Endothelial cell of umbilical vein (primary cell): ENCODE data around the gene NTN3. TPM values are rescaled to one million over a fixed set of nuclear protein-coding genes. Genes with fewer than 3 reads are reported as not detected.

Experiments used
- BruUV-seq: library from RNA; stranded (reverse); fragments of 400-500 nt; replicated peaks from 2 replicates; lab custom pipeline; 2021; lab: Mats Ljungman, UMichigan
- CTCF ChIA-PET: fragments of 300-600, 350-600 bp; sonication (Branson Sonifier 250); formaldehyde crosslinking; loops from one replicate; lab custom pipeline; 2021; ENCODE audit warnings: antibody characterized with exemption, inconsistent platforms; lab: Charles Lee
- POLR2A ChIA-PET: fragments of 300-600, 350-600 bp; sonication (Branson Sonifier 250); formaldehyde crosslinking; loops from one replicate; lab custom pipeline; 2021; ENCODE audit warnings: antibody characterized with exemption, inconsistent platforms; lab: Charles Lee
- DNase-seq: peaks from one replicate; pipeline ENCODE4 v3.0.0-alpha.2; 2011; ENCODE audit warnings: low read depth, low spot score
- FAIRE-seq: peaks from 2 replicates; lab custom pipeline; 2011; peaks lifted over from hg19 to GRCh38; lab: Jason Lieb, UNC
- H2AFZ ChIP-seq: 2 replicates; pipeline ENCODE4 v1.6.0; 2012; ENCODE audit warnings: low read depth, low read length, control low read depth, inconsistent platforms
- H3K27ac ChIP-seq: 2 replicates; pipeline ENCODE4 v1.5.1; 2011; ENCODE audit warnings: low read depth, mild to moderate bottlenecking, control low read depth, low read length, moderate library complexity; ENCODE audit not compliant: insufficient read depth
- H3K27me3 ChIP-seq, 2 experiments: 2 replicates each; pipeline versions ENCODE4 v1.6.0 to v1.6.1; 2011; ENCODE audit warnings: low read length in 2 of 2, mixed read lengths in 1 of 2; ENCODE audit not compliant: control insufficient read depth in 2 of 2, insufficient read depth in 2 of 2
- H3K36me3 ChIP-seq, 2 experiments: 2 replicates in 1 of 2; 3 replicates in 1 of 2; pipeline ENCODE4 v1.5.1; 2011; ENCODE audit warnings: low read length in 2 of 2, mild to moderate bottlenecking in 1 of 2, moderate library complexity in 1 of 2; ENCODE audit not compliant: control insufficient read depth in 2 of 2, insufficient read depth in 2 of 2; ENCODE audit errors: extremely low read depth in 1 of 2
- H3K4me1 ChIP-seq: 3 replicates; pipeline ENCODE4 v1.5.1; 2011; ENCODE audit warnings: mild to moderate bottlenecking, low read length; ENCODE audit not compliant: control insufficient read depth, insufficient read depth; ENCODE audit errors: extremely low read depth
- H3K4me2 ChIP-seq: 2 replicates; pipeline ENCODE4 v1.6.1; 2011; ENCODE audit warnings: low read length, control low read depth, mixed read lengths; ENCODE audit not compliant: insufficient read depth
- H3K4me3 ChIP-seq, 3 experiments: fragments of 200-600 bp in 1 of 3; sonication (generic), shearing (Covaris generic) in 1 of 3; replicated peaks in 1 of 3; 2 replicates each; pipeline ENCODE4 v1.5.1; 2011 to 2016; ENCODE audit warnings: control low read depth in 3 of 3, low read length in 3 of 3, mild to moderate bottlenecking in 2 of 3, inconsistent platforms in 1 of 3, low read depth in 1 of 3, moderate library complexity in 1 of 3; ENCODE audit not compliant: insufficient read depth in 1 of 3
- H3K79me2 ChIP-seq: 2 replicates; pipeline ENCODE4 v1.6.0; 2012; ENCODE audit warnings: low read length, inconsistent platforms; ENCODE audit not compliant: control insufficient read depth, insufficient read depth
- H3K9ac ChIP-seq: replicated peaks from 2 replicates; pipeline ENCODE3; 2011; ENCODE audit warnings: low read length, control low read depth; ENCODE audit not compliant: insufficient read depth; ENCODE audit errors: extremely low read depth
- H3K9me1 ChIP-seq: replicated peaks from 3 replicates; pipeline ENCODE4 v1.6.0; 2011; ENCODE audit warnings: mild to moderate bottlenecking, low read length; ENCODE audit not compliant: control insufficient read depth, insufficient read depth; ENCODE audit errors: extremely low read depth
- H3K9me3 ChIP-seq: replicated peaks from 2 replicates; pipeline ENCODE4 v1.5.1; 2012; ENCODE audit warnings: low read length, inconsistent platforms; ENCODE audit not compliant: control insufficient read depth, insufficient read depth
- H4K20me1 ChIP-seq: replicated peaks from 2 replicates; pipeline ENCODE3; 2011; ENCODE audit warnings: mild to moderate bottlenecking, low read length; ENCODE audit not compliant: control insufficient read depth, insufficient read depth; ENCODE audit errors: extremely low read depth
- EZH2 ChIP-seq: IDR thresholded peaks from 2 replicates; pipeline ENCODE4 v1.6.1; 2012; ENCODE audit warnings: borderline replicate concordance, low read depth, mild to moderate bottlenecking, moderate library complexity, low read length, inconsistent platforms; ENCODE audit not compliant: severe bottlenecking
- FOS ChIP-seq: IDR thresholded peaks from 2 replicates; pipeline ENCODE4 v1.6.1; 2011; ENCODE audit warnings: mild to moderate bottlenecking, low read length, moderate library complexity, borderline replicate concordance; ENCODE audit not compliant: insufficient read depth
- GATA2 ChIP-seq: IDR thresholded peaks from 2 replicates; pipeline ENCODE4 v1.7.0; 2011; ENCODE audit warnings: low read depth, mild to moderate bottlenecking, moderate library complexity, mixed read lengths, low read length; ENCODE audit not compliant: insufficient read length, insufficient read depth
- JUN ChIP-seq: IDR thresholded peaks from 2 replicates; pipeline ENCODE4 v1.6.1; 2011; ENCODE audit warnings: borderline replicate concordance, low read depth; ENCODE audit not compliant: insufficient read length, insufficient read depth
- MYC ChIP-seq: IDR thresholded peaks from one replicate; pipeline ENCODE4 v1.6.1; 2011; ENCODE audit warnings: mild to moderate bottlenecking, low read depth, low read length
- POLR2A ChIP-seq: IDR thresholded peaks from 2 replicates; pipeline ENCODE4 v1.6.1; 2012; ENCODE audit warnings: low read depth, mild to moderate bottlenecking, control low read depth, low read length
- POLR2AphosphoS5 ChIP-seq: IDR thresholded peaks from 2 replicates; pipeline ENCODE4 v1.6.1; 2012; ENCODE audit warnings: low read depth, mild to moderate bottlenecking, control low read depth, low read length, moderate library complexity; ENCODE audit not compliant: insufficient read depth
- dilution Hi-C: fragments of 300-500 bp; cut with MboI; formaldehyde crosslinking; loops from one replicate; pipeline ENCODE4 v1.15.0; 2019; ENCODE audit warnings: low sequenced_read_pairs; ENCODE audit not compliant: extremely low pct_ligation_motif_present
- intact Hi-C: fragments of 100-400 bp; cut with micrococcal nuclease; formaldehyde crosslinking; loops from one replicate; pipeline ENCODE4 v1.10.0; 2022
- polyA plus RNA-seq, 4 experiments: library from polyadenylated mRNA; depleted of rRNA in 3 of 4; stranded (reverse) in 3 of 4; unstranded in 1 of 4; fragments of >200 nt; gene quantifications; 2 replicates each; pipeline versions ENCODE4 v1.2.1 to v1.2.3, GENCODE V29; 2011 to 2012; ENCODE audit warnings: missing spikeins in 1 of 4
- total RNA-seq: library from RNA; stranded (reverse); gene quantifications from 2 replicates; pipeline ENCODE4 v1.2.3, GENCODE V29; 2021
- TF ChIP-seq, protein P1 (sequence below): IDR thresholded peaks from 2 replicates; pipeline ENCODE4 v1.6.1; 2011; ENCODE audit not compliant: insufficient read depth, insufficient read length
- TF ChIP-seq, protein P2 (sequence below), 2 donors: IDR thresholded peaks; 1 replicate in 1 of 2; 2 replicates in 1 of 2; pipeline ENCODE4 v1.5.1; 2011; ENCODE audit warnings: low read length in 2 of 2, mild to moderate bottlenecking in 2 of 2, moderate library complexity in 2 of 2, control low read depth in 1 of 2, inconsistent platforms in 1 of 2, low read depth in 1 of 2; ENCODE audit not compliant: insufficient read depth in 1 of 2; ENCODE audit errors: extremely low read depth in 1 of 2

The NTN3 gene
- total and polyA plus RNA-seq, 2 donors (not counting 3 experiments of a cell fraction or from before 2014, with no cell fraction given), result 0.15 TPM; not detected in 1

GRCh38 chr16:2480948-2481347 is 9.9 kb downstream of the NTN3 start:
- H3K9ac ChIP-seq, result no peak overlapping the region
- ChIA-PET POLR2A (no interaction called here), CTCF (interaction anchor here (0.6 kb wide), 1 partner anchor 454 kb away, joined by 4 read pairs; the partner anchor contains the start of gene NHERF2)
- FAIRE-seq, result no peak
- TF ChIP-seq, protein P1, sequence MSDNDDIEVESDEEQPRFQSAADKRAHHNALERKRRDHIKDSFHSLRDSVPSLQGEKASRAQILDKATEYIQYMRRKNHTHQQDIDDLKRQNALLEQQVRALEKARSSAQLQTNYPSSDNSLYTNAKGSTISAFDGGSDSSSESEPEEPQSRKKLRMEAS, result no peak
- TF ChIP-seq GATA2 (no peak), EZH2 (no peak), MYC (no peak), FOS (no peak), JUN (no peak), POLR2A (no peak), POLR2AphosphoS5 (no peak)
- TF ChIP-seq, protein P2, sequence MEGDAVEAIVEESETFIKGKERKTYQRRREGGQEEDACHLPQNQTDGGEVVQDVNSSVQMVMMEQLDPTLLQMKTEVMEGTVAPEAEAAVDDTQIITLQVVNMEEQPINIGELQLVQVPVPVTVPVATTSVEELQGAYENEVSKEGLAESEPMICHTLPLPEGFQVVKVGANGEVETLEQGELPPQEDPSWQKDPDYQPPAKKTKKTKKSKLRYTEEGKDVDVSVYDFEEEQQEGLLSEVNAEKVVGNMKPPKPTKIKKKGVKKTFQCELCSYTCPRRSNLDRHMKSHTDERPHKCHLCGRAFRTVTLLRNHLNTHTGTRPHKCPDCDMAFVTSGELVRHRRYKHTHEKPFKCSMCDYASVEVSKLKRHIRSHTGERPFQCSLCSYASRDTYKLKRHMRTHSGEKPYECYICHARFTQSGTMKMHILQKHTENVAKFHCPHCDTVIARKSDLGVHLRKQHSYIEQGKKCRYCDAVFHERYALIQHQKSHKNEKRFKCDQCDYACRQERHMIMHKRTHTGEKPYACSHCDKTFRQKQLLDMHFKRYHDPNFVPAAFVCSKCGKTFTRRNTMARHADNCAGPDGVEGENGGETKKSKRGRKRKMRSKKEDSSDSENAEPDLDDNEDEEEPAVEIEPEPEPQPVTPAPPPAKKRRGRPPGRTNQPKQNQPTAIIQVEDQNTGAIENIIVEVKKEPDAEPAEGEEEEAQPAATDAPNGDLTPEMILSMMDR (IDR thresholded peaks at IDR 0.05; ENCODE audit: extremely low read depth in 1 of 2, insufficient read depth in 1 of 2, low read depth in 1 of 2, low read length in 2 of 2), result no peak
- no peak overlapping the region for H3K27ac ChIP-seq
- no peaks in the 10 kb centered on the region for H3K9me1 ChIP-seq
- H3K79me2 ChIP-seq, result peaks cover 5% of the 10 kb centered on the region
- intact Hi-C loops (no loop called here), dilution Hi-C loops (no loop called here)
- H3K4me2 ChIP-seq, result no peak overlapping the region
- no peak for DNase-seq
- no TSS peak for BruUV-seq
- H3K4me3 ChIP-seq, result no peak overlapping the region
- H3K9me3 ChIP-seq, result no peaks in the 10 kb centered on the region
- no peaks in the 10 kb centered on the region for H3K27me3 ChIP-seq
- H4K20me1 ChIP-seq, result no peaks in the 10 kb centered on the region
- H3K4me1 ChIP-seq, result peaks cover 1% of the 10 kb centered on the region
- H2AFZ ChIP-seq, result no peak overlapping the region
- no peaks in the 10 kb centered on the region for H3K36me3 ChIP-seq
